H9 (cell line): ENCODE results near the gene ACAD10. TPM values are rescaled to one million over a fixed set of nuclear protein-coding genes. Genes with fewer than 3 reads are reported as not detected.

Experiments used
- DNase-seq: peaks from one replicate; pipeline ENCODE4 v3.0.0-alpha.2; 2017
- H2AFZ ChIP-seq: one replicate; pipeline ENCODE4 v1.6.1; 2013; ENCODE audit warnings: mild to moderate bottlenecking, low read length, control low read depth, moderate library complexity
- H2AK5ac ChIP-seq: 2 replicates; pipeline ENCODE4 v1.6.1; 2013; ENCODE audit warnings: low read length, control low read depth, mixed read lengths; ENCODE audit not compliant: insufficient read length
- H2BK120ac ChIP-seq: one replicate; pipeline ENCODE4 v1.6.1; 2013; ENCODE audit warnings: low read depth, mild to moderate bottlenecking, low read length, control low read depth, inconsistent platforms; ENCODE audit not compliant: poor library complexity, severe bottlenecking
- H2BK12ac ChIP-seq: 2 replicates; pipeline ENCODE4 v1.6.1; 2013; ENCODE audit warnings: low read length, control low read depth, mixed read lengths, low read depth; ENCODE audit not compliant: insufficient read length
- H2BK15ac ChIP-seq: 2 replicates; pipeline ENCODE4 v1.6.1; 2013; ENCODE audit warnings: low read depth, low read length, control low read depth
- H2BK20ac ChIP-seq: one replicate; pipeline ENCODE4 v1.6.1; 2013; ENCODE audit warnings: low read depth, mild to moderate bottlenecking, low read length, control low read depth, inconsistent platforms; ENCODE audit not compliant: poor library complexity, severe bottlenecking
- H2BK5ac ChIP-seq: 2 replicates; pipeline ENCODE4 v1.6.1; 2013; ENCODE audit warnings: low read length, control low read depth, mixed read lengths; ENCODE audit not compliant: insufficient read length
- H3K14ac ChIP-seq: 2 replicates; pipeline ENCODE4 v1.6.1; 2013; ENCODE audit warnings: low read length, control low read depth; ENCODE audit not compliant: insufficient read depth
- H3K18ac ChIP-seq: 2 replicates; pipeline ENCODE4 v1.6.1; 2013; ENCODE audit warnings: low read depth, mild to moderate bottlenecking, mixed read lengths, low read length, control low read depth; ENCODE audit not compliant: insufficient read length
- H3K23ac ChIP-seq: 2 replicates; pipeline ENCODE4 v1.6.1; 2013; ENCODE audit warnings: low read length, control low read depth, mixed read lengths, low read depth; ENCODE audit not compliant: insufficient read length
- H3K23me2 ChIP-seq: 2 replicates; pipeline ENCODE4 v1.6.1; 2013; ENCODE audit warnings: low read depth, mild to moderate bottlenecking, mixed read lengths, low read length, control low read depth; ENCODE audit not compliant: insufficient read length, poor library complexity, severe bottlenecking
- H3K27ac ChIP-seq: 2 replicates; pipeline ENCODE4 v1.5.1; 2013; ENCODE audit warnings: low read length, control low read depth, mixed read lengths, low read depth; ENCODE audit not compliant: insufficient read length
- H3K27me3 ChIP-seq: 2 replicates; pipeline ENCODE4 v1.6.1; 2013; ENCODE audit warnings: low read length, control low read depth, inconsistent platforms; ENCODE audit not compliant: insufficient read depth
- H3K4ac ChIP-seq: 2 replicates; pipeline ENCODE4 v1.6.1; 2013; ENCODE audit warnings: low read depth, mild to moderate bottlenecking, control low read depth, inconsistent platforms, low read length, moderate library complexity
- H3K4me1 ChIP-seq: 2 replicates; pipeline ENCODE4 v1.6.1; 2013; ENCODE audit warnings: low read length, control low read depth, inconsistent platforms; ENCODE audit not compliant: insufficient read depth
- H3K4me2 ChIP-seq: 2 replicates; pipeline ENCODE4 v1.6.1; 2013; ENCODE audit warnings: low read length, control low read depth, mixed read lengths; ENCODE audit not compliant: insufficient read length, insufficient read depth
- H3K56ac ChIP-seq: 2 replicates; pipeline ENCODE4 v1.6.1; 2013; ENCODE audit warnings: low read depth, mild to moderate bottlenecking, mixed read lengths, low read length, control low read depth; ENCODE audit not compliant: insufficient read length
- H3K79me1 ChIP-seq: 2 replicates; pipeline ENCODE4 v1.6.1; 2013; ENCODE audit warnings: low read depth, mild to moderate bottlenecking, moderate library complexity, low read length, control low read depth, inconsistent platforms; ENCODE audit not compliant: insufficient read depth, poor library complexity, severe bottlenecking
- H3K79me2 ChIP-seq: 2 replicates; pipeline ENCODE4 v1.6.1; 2013; ENCODE audit warnings: low read length, control low read depth, inconsistent platforms; ENCODE audit not compliant: insufficient read depth
- H3K9ac ChIP-seq: 2 replicates; pipeline ENCODE4 v1.6.1; 2013; ENCODE audit warnings: low read length, control low read depth, mixed read lengths; ENCODE audit not compliant: insufficient read length; ENCODE audit errors: extremely low read depth
- H3K9me3 ChIP-seq: one replicate; pipeline ENCODE4 v1.6.1; 2013; ENCODE audit warnings: low read depth, low read length, inconsistent platforms; ENCODE audit not compliant: control insufficient read depth
- H3T11ph ChIP-seq: one replicate; pipeline ENCODE4 v1.6.1; 2013; ENCODE audit warnings: mild to moderate bottlenecking, low read length, control low read depth, inconsistent platforms
- H4K20me1 ChIP-seq: one replicate; pipeline ENCODE4 v1.6.1; 2013; ENCODE audit not compliant: control insufficient read depth, insufficient read length, insufficient read depth
- H4K5ac ChIP-seq: 2 replicates; pipeline ENCODE4 v1.6.1; 2013; ENCODE audit warnings: low read depth, mild to moderate bottlenecking, mixed read lengths, low read length, control low read depth; ENCODE audit not compliant: insufficient read length
- H4K8ac ChIP-seq: replicated peaks from 2 replicates; pipeline ENCODE4 v1.6.1; 2013; ENCODE audit warnings: low read length, control low read depth, mixed read lengths, low read depth; ENCODE audit not compliant: insufficient read length
- H4K91ac ChIP-seq: 2 replicates; pipeline ENCODE4 v1.6.1; 2013; ENCODE audit warnings: low read depth, mild to moderate bottlenecking, moderate library complexity, mixed read lengths, low read length, control low read depth; ENCODE audit not compliant: insufficient read length
- H3K27ac Mint-ChIP-seq, 3 experiments: 2 replicates in 2 of 3; 3 replicates in 1 of 3; pipeline ENCODE4 v1.8.0; 2020 to 2021; ENCODE audit warnings: mixed read lengths in 3 of 3, mild to moderate bottlenecking in 1 of 3, moderate library complexity in 1 of 3
- H3K27me3 Mint-ChIP-seq: 2 replicates; pipeline ENCODE4 v1.8.0; 2021; ENCODE audit warnings: low read depth, mild to moderate bottlenecking, moderate library complexity, mixed read lengths
- H3K36me3 Mint-ChIP-seq, 3 experiments: 2 replicates in 2 of 3; 3 replicates in 1 of 3; pipeline ENCODE4 v1.8.0; 2020 to 2021; ENCODE audit warnings: low read depth in 3 of 3, mixed read lengths in 3 of 3; ENCODE audit not compliant: insufficient read depth in 1 of 3
- H3K4me1 Mint-ChIP-seq, 2 experiments: 2 replicates each; pipeline ENCODE4 v1.8.0; 2020; ENCODE audit warnings: mixed read lengths in 2 of 2
- H3K4me3 Mint-ChIP-seq, 2 experiments: 2 replicates in 1 of 2; 3 replicates in 1 of 2; pipeline ENCODE4 v1.8.0; 2020 to 2021; ENCODE audit warnings: mild to moderate bottlenecking in 2 of 2, mixed read lengths in 2 of 2, moderate library complexity in 1 of 2
- H3K9me3 Mint-ChIP-seq, 2 experiments: 2 replicates in 1 of 2; 3 replicates in 1 of 2; pipeline ENCODE4 v1.8.0; 2020; ENCODE audit warnings: mild to moderate bottlenecking in 2 of 2, mixed read lengths in 2 of 2, moderate library complexity in 1 of 2
- CTCF ChIP-seq: fragments of 200-600 bp; sonication (generic); conservative IDR thresholded peaks from 3 replicates; pipeline ENCODE4 v1.8.0; 2021; ENCODE audit warnings: antibody characterized with exemption, mild to moderate bottlenecking
- WGBS: extraction: QIAGEN DNeasy Blood & Tissue Kit; methylation state at CpG from one replicate; pipeline ENCODE4 v1.1.7; 2013; ENCODE audit warnings: missing lambda C conversion rate, low lambda C conversion rate, mixed read lengths; ENCODE audit not compliant: insufficient read length; ENCODE audit errors: extremely low coverage; 5-methylcytosine and 5-hydroxymethylcytosine counted together
- total RNA-seq: library from RNA; stranded (reverse); gene quantifications from 2 replicates; pipeline ENCODE4 v1.2.1, GENCODE V29; 2021

The ACAD10 gene
- total RNA-seq, 1 experiment from 2014 or later, result 25.7 TPM

GRCh38 chr12:111783046-111783445, 97.2 kb downstream of the ACAD10 start:
- Mint-ChIP-seq H3K27me3 (no peaks in the 10 kb centered on the region), H3K4me1 (no peaks in the 10 kb centered on the region), H3K27ac (no peak overlapping the region), H3K36me3 (peaks cover 23 to 53% (median 44%) of the 10 kb centered on the region in 3 experiments; a peak in 6 of 7 replicates), H3K9me3 (no peaks in the 10 kb centered on the region), H3K4me3 (no peak overlapping the region)
- Histone ChIP-seq H2BK15ac (no peak overlapping the region), H2AFZ (no peak overlapping the region), H2BK20ac (no peak overlapping the region), H3K27ac (no peak overlapping the region), H2BK120ac (no peak overlapping the region), H3K4ac (no peak overlapping the region), H2BK12ac (no peak overlapping the region), H3K18ac (no peak overlapping the region), H3K27me3 (no peaks in the 10 kb centered on the region), H3K79me2 (0 out of 2 replicates have a peak, but pooled peaks cover 2% of the 10 kb centered on the region), H3T11ph (no peak overlapping the region), H3K56ac (no peak overlapping the region), H3K14ac (no peak overlapping the region), H4K5ac (no peak overlapping the region), H3K4me1 (no peaks in the 10 kb centered on the region; the same call in 1 of the 2 replicates), H3K4me2 (no peak overlapping the region), H3K23ac (no peak overlapping the region), H3K23me2 (no peaks in the 10 kb centered on the region), H3K9me3 (no peaks in the 10 kb centered on the region), H4K91ac (no peak overlapping the region), H3K79me1 (no peaks in the 10 kb centered on the region), H4K20me1 (no peaks in the 10 kb centered on the region), H3K9ac (no peak overlapping the region), H2AK5ac (no peak overlapping the region), H4K8ac (no peak overlapping the region), H2BK5ac (no peak overlapping the region)
- no peak for TF ChIP-seq CTCF
- no CpG with 5 or more reads among the region's 17 CpGs for WGBS
- DNase-seq, result no peak
